Activated T-helper 1 cell treated with anti-CD3 and anti-CD28 coated beads, Interleukin-2, amount 50 U/mL, for 16 hours (primary cell): ENCODE results near the gene FANCC.

Experiments
- DNase-seq, 2 donors: peaks; one replicate each; pipeline ENCODE4 v3.0.0-alpha.2; 2020; ENCODE audit warnings: low read depth in 1 of 2, low spot score in 1 of 2

Gene FANCC

GRCh38 chr9:95089257-95090022 is 228.1 kb downstream of the FANCC start:
- DNase-seq: no peak

DNA sequence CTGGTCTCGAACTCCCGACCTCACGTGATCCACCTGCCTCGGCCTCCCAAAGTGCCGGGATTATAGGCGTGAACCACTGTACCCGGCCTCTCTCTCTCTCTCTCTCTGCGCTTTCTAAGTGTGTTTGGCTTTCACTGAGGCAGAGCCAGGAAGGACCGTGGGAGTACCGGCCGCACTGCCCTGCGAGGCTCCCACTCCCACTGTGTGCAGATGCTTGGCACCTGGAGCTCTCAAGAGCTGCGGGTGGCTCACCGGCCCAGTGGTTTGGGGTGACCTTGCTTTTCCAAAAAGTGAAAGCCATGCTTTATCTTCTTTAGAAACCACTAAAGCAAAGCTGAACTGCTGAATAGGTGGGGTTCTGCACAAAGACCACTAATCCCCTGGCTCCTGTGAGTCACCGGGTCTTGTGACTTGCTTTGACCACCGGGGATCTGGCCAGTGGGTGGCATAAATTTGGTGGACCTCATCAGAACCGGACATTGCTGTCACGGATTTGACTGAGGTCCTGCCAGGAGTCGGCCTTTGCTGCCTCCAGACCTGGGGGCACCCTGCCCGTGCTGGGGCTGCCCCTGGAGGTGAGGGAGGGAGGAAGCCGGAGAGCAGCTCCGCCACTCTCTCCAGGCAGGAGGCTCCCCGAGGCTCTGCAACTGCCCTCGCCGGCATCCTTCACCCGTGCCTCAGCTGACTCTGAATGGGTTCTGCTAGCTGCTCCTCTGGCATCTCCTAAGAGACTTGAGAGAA is 228.9 kb downstream of the FANCC start:
- no peak for DNase-seq

GRCh38 chr9:95087659-95088242 is 229.8 kb downstream of the FANCC start:
- DNase-seq: no peak

DNA sequence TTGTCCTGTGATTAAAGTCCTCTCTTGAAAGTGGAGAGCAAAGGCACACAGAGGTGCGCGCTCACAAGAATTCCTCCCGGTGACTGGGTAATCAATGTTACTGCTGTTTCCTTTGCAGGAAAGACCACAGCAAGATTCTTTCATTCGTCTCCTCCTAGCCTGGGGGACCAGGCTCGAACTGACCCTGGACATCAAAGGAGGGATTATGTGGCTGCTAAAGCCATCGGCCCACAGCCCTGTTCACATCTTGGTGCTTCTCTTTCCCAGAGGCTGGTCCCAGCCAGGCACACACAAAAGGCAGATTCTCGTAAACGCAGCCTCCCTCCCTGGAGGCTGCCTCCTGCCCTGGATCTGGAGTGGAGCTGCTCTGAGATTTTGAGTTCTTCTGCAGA is 230.9 kb downstream of the FANCC start:
- DNase-seq: no peak

DNA sequence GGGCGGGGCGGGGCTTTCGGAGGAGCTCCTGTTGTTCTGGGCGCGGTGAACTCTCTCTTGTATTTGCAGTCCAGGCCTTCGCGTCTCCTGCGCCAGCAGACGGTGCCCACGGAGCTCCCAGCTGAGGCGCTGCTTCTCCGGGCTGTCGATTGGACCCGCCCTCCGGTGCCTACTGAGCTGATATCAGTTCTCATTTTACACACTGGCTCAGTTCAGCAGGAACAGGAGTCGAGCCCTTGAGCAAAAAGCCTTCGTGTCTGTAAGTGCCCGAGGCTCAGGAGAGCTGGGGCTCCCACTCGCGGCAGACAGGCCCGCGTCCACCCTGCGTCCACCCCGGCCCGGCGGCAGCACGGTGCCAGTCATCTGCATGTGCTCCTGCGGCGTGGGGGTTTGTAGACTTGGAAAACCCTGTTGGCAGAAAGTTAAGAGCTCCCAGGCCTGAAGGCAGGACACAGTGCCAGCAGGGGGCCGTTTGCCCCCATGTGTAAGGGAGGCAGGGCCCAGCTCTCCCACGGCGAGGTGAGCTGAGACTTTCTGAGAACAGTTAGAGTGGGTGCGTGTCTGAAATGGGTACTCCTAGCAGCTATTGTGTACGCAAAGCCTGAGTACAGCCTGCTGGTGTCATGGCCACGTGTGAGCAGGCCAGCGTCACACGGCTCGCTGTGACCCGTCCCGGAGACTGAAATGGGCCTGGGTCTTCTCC is 231.5 kb downstream of the FANCC start:
- DNase-seq: no peak

DNA sequence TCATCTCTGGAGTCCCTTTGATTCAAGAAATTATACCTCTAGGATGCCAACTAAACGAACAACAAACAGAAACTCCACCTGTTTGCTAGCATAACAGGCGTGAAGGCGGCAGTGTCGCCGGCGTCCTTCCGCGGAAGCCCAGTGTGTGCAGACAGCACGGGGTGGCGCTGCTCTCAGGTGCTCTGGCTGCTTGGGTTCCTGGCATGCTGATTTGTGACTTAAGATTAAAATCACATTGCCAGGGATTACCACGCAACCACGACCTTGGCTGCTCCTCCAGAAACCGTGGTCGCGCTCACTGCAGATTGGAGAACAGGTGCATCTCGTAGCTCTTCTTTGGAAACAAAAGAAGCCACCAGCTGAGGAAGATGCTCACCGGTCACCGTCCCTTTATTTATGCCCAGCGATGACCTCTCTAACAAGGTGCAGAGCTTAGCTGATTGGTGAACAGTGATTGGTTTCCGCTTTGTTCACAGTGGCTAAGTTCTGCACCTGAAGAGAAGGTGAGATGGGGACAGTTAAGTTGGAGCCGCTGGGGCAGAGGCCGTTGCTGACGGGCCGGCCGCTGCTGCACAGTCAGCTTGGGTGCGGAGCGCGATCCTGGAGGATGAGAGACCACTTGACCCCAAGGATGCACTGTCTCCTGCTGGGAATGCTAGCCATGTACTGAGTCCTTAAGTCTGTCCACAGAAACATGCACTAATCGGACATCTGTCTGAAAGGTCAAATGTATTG is 232.3 kb downstream of the FANCC start:
- DNase-seq: no peak

GRCh38 chr9:95084254-95084934 is 233.1 kb downstream of the FANCC start:
- DNase-seq: no peak

- DNase-seq: no peak
Observed at GRCh38 chr9:95083086-95083768, 234.3 kb downstream of the FANCC start.

GRCh38 chr9:95082401-95083084 is 235.0 kb downstream of the FANCC start:
- no peak for DNase-seq

DNA sequence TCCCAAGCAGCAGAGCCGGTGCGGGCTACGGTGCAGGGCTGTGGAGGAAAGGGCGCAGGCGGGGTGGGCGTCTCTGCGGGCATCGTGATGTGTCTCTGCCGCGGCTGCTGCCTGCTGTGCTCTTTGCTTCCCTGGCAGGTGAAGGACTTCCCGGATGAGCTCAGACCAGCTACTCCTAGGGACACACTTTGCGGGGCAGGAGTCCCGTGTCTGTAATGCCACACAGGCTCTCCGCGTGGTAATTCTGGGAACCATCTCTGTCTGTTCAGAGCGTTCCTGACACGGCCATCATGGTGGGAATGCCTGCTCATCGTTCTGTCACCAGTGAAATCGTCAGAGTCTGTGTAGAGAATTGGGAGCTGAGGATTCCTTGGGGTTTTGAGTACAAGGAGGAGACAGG is 235.5 kb downstream of the FANCC start:
- DNase-seq: no peak

GRCh38 chr9:95080961-95081647 is 236.4 kb downstream of the FANCC start:
- no peak for DNase-seq

DNA sequence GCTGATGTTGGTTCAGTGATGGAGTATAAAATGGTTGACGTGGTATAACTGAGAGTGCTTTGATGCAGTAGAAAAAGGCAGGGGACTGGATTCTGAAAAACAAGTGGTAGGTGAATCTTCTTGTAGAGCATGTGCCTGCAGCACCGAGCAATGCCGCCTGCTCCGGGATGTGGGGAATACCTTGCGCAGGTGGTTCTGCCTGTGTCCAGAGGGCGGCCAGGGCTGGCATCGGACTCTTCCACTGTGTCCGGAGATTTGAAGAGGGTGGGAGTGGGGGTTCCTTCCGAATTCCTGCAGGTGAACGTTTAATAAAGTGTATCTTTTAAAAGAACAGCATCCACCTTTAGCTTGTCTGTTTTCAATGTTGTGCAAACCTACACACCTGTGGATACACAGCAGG is 238.0 kb downstream of the FANCC start:
- DNase-seq: no peak

- no peak for DNase-seq
Observed at GRCh38 chr9:95078939-95079338, 238.6 kb downstream of the FANCC start.

GRCh38 chr9:95078511-95078910 is 239.0 kb downstream of the FANCC start:
- no peak for DNase-seq

DNA sequence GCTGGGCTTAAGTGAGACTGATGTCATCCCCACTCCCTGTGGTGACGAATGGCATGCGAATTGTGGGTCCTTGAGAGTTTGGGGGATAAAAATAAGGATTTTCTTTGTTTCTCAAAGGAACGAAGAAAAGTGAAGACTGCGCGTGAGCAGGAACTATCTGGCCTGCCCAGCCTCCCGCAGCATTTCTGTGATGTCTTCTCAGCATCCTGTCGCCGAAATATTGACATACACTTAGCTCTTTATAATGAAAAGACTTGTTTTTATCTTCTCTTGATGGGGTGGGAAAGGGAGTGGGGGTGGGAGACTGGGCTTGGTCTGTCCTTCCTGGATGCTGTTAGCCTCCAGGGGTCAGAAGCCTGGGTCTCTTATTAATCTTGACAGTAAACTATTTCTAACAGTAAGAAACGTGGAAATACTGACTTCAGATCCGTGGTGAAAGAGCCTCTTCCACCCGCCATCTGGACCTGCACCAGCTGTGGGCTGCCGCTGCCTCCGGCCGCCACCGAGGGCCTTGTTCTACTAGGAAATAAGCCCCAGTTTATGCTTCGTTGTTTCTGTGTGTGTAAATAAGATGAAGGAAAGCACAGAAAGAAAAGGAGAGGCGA is 239.6 kb downstream of the FANCC start:
- no peak for DNase-seq

DNA sequence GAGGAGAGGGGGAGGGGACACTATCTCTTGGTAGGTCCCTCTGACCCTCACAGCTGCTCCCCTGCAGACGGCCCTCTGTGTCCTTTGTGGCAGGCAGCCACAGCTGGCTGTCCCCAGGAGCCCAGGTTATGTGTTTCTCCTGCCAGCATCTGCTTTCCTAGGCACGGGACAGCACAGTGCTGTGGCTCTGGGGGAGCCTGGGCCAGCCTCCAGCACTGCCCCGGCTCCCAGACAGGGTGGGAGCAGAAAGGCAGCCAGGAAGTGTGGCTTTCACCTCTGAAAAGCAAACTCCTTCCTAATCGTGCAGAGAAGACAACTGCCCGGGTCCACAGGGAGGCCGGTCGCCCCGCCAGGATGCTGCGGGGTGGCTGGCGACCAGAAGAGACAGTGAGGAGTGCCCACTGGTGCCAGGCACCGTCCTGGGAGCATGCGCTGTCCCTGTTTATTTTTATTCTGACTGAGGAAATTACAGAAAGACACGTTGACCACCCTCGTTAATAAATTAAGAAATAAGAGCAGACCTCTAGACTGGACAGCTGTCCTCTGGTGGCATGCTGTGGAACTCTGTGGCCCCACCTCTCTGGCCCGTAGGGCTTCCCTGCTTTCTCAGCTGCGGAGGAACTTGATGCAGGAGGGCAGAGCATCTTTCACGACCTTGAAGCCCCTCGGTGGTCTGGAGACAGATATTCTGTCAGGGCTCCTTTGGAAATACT is 240.3 kb downstream of the FANCC start:
- DNase-seq: no peak

- DNase-seq: no peak
Observed at GRCh38 chr9:95076696-95077052, 240.8 kb downstream of the FANCC start.

- no peak for DNase-seq
Observed at GRCh38 chr9:95075700-95076099, 241.8 kb downstream of the FANCC start.
